OCI-M1 (cell line): ENCODE data around the gene CELA3B.
"Not testable (repeated sequence)": the region's sequence is repeated elsewhere in the genome, so short reads cannot be mapped to it uniquely, and the experiment has no call there.

Experiments
- DNase-seq: peaks from one replicate; lab custom pipeline; 2025; lab: John Stamatoyannopoulos, UW

The CELA3B gene

GRCh38 chr1:21942959-21943640 is 33.7 kb upstream of the CELA3B start:
- peak; percentile 48 for DNase-seq

DNA sequence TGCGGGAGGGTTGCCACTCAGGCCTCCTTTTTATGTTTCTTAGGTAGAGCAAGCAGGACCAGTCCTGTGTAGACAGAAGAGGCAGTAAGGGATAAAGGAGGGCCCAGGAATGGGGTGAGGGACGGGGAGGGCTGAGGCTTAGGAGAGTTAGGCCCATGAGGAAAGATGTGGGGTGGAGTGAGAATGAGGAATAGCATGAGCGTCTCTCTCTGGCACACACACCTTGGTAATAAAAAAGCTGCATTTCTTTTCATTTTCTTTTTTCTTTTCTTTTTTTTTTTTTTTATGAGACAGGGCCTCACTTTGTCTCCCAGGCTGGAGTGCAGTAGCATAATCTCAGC is 32.1 kb upstream of the CELA3B start:
- no peak for DNase-seq

GRCh38 chr1:21946836-21947587 is 29.8 kb upstream of the CELA3B start:
- DNase-seq: no peak

DNA sequence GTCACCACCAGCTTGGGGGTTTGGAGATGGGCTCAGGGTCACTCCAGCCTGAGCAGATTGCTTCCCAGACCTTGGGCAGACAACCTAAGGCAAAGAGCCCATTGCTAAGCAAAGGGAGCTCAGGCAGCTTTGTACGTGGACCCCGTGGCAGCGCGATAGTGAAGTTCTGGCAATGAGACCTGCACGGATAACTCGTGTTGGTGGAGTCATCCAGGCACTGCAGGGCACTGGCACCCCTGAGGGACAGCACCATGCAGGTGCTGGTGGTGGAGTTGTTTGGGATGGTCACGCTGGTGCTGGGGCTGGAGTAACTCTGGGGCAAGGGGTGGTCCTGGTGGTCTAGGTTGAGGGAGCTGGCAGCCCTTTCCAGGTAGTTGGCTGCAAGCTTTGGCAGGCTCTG is 26.1 kb upstream of the CELA3B start:
- no peak for DNase-seq

DNA sequence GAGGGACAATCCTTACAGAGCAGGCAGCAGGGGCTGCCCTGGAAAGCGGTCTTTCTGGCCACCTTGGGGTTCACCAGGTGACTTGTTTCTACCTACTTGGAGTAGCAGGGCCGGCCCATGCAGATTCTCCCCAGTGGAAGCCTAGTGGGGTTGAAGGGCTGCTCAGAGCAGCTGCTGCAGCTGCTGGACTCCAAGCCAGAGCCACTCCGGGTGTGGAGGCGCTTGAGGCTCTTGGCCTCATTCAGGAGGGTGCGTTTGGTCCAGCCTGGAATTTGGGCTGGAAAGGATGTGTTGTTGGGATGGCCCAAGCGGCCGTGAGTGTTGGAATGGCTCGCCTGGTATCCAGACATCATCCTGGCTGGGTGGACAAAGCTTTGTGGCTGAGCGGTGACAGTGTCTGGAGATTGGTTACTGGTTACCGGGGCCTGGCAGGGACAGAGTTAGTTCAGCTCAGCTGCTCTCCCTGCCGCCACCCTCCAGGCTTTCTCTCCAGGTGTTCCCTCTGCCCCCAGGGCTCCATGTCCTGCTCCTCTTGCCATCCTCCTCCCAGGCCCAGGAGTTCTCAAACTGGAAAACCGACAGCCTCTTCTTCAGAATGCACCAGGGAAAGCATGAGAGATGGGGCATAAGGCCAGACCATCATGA is 25.5 kb upstream of the CELA3B start:
- DNase-seq: no peak

GRCh38 chr1:21952786-21953520 is 23.9 kb upstream of the CELA3B start:
- DNase-seq: no peak

GRCh38 chr1:21955058-21955457 is 21.8 kb upstream of the CELA3B start:
- no peak for DNase-seq

DNA sequence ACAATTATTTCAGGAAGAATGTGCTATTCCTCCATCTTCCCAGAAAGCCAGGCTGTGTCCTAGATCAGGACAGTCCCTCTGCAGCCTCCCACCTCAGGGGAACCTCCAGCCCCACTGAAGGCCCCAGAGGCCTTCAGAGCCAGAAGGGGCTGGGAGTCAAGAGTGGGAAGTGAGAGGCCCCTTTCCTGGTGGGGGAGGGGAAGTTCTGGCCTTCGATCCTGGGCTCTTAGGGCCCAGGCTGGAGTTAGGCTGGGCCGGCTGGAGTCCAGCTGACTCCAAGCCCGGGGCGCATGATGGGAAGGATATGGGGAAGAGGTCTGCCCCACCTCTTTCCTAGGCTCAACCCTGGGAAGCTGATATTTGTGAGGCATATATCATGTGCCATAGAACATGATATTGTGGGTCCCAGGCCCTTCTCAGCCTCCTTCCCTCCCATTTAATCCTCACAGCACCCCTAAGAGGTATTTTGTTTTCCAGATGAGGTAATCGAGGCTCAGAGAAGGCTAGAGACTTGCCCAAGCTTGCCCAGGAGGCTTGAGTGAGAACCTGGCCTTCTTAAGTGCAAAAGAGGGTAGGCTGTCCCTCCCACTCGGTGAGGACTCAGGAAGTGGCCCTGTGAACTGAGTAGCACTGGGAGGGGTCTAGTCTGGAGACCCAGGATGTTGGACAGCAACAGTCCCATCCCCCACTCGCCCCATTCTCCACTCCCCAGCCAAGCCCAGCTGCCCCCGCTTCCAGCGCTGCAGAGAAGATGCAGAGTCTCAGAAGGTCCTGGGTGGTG is 21.1 kb upstream of the CELA3B start:
- no peak for DNase-seq

DNA sequence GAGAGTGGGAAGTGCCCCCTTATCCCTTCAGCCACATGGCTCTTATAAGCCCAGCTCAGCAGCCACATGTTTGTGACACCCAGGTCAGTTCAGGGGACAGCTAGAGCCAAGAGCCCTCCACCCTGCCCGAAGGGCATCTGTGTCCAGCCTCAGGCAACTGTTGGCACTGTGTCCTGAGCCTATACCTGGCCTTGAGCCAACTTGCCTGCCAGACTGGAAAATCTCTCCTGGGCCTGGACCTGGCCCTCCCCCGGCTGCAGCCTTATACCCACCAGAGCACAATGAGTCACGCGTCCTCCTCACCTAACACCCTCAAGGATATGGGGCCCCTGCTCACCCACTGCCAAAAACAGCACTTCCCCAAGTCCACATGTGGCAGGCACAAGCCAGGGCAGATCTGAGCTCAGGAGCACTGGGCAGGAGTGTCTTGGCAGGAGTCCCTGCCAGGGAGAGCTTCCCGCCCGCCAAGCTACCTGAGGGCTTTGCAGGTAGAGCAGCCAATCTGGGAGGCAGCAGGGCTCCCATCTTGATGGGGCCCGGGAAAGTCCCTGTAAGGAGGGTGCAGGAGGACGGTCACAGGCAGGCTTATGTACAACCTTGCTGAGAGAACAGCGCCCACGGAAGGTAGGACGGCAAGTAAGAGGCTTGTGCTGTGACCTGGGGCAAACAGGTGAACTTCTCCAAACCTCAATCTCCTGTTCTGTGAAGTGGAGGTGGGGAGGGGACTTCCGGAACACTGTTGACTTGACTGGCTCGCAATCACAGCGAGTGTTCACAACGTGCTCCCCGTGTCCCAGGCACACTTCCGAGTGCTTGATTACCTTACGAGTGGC is 19.9 kb upstream of the CELA3B start:
- no peak for DNase-seq

DNA sequence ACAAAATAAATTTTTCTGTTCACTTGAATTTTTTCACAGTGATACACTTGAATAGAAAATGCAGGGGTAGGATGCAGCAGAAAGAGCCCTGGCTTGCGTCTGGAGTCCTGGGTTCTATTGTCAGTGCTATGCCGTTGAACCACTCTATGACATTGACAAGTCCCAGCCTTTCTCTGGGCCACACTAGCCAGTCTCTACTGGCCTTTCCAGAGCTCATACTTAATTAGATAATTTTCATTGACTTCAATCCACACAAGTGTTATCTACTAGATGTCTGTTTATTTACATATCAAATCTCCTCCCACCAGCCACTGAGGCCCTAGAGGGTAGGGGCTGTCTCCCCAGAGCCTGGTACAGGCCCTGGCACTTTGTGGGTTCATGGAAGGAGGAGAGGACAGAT is 15.5 kb upstream of the CELA3B start:
- DNase-seq: no peak

- DNase-seq: no peak
Observed at GRCh38 chr1:21961799-21962198, 15.0 kb upstream of the CELA3B start.

GRCh38 chr1:21963477-21964217 is 13.2 kb upstream of the CELA3B start:
- DNase-seq: peak; percentile 89

GRCh38 chr1:21966247-21967000 is 10.4 kb upstream of the CELA3B start:
- DNase-seq: no peak

- not testable (repeated sequence) for DNase-seq
Observed at GRCh38 chr1:21967216-21967615, 9.6 kb upstream of the CELA3B start.

GRCh38 chr1:21969066-21969465 is 7.8 kb upstream of the CELA3B start:
- DNase-seq: not testable (repeated sequence)

GRCh38 chr1:21970523-21970922 is 6.3 kb upstream of the CELA3B start:
- DNase-seq: not testable (repeated sequence)

GRCh38 chr1:21972973-21973441 is 3.8 kb upstream of the CELA3B start:
- DNase-seq: not testable (repeated sequence)

GRCh38 chr1:21973948-21974347 is 2.9 kb upstream of the CELA3B start:
- not testable (repeated sequence) for DNase-seq

GRCh38 chr1:21974699-21975098 is 2.1 kb upstream of the CELA3B start:
- DNase-seq: not testable (repeated sequence)
